Osteoblast (primary cell): ENCODE results near the gene UMPS. TPM values are rescaled to one million over a fixed set of nuclear protein-coding genes. Genes with fewer than 3 reads are reported as not detected.

Experiments used
- DNase-seq: peaks from one replicate; pipeline ENCODE4 v3.0.0; 2011; ENCODE audit warnings: low spot score, mixed read lengths; ENCODE audit not compliant: insufficient read length; ENCODE audit errors: missing footprints
- H2AFZ ChIP-seq: 2 replicates; pipeline ENCODE4 v1.6.0; 2011; ENCODE audit warnings: mild to moderate bottlenecking, low read length
- H3K27ac ChIP-seq: 2 replicates; pipeline ENCODE4 v1.5.1; 2011; ENCODE audit warnings: mild to moderate bottlenecking, low read depth, low read length, moderate library complexity
- H3K27me3 ChIP-seq: 2 replicates; pipeline ENCODE4 v1.6.0; 2012; ENCODE audit warnings: mild to moderate bottlenecking, control low read depth, inconsistent platforms, low read length, moderate library complexity; ENCODE audit not compliant: insufficient read depth
- H3K36me3 ChIP-seq: 2 replicates; pipeline ENCODE4 v1.5.1; 2011; ENCODE audit warnings: mild to moderate bottlenecking, low read length, control low read depth, moderate library complexity; ENCODE audit not compliant: insufficient read depth
- H3K4me1 ChIP-seq: 2 replicates; pipeline ENCODE4 v1.5.1; 2011; ENCODE audit warnings: mild to moderate bottlenecking, low read length, control low read depth, moderate library complexity; ENCODE audit not compliant: insufficient read depth
- H3K4me2 ChIP-seq: 2 replicates; pipeline ENCODE4 v1.6.0; 2011; ENCODE audit warnings: mild to moderate bottlenecking, low read length; ENCODE audit not compliant: insufficient read depth
- H3K4me3 ChIP-seq: fragments of 200-600 bp; sonication (generic); 3 replicates; pipeline ENCODE4 v1.5.1; 2012; ENCODE audit warnings: mild to moderate bottlenecking, low read length, inconsistent platforms; ENCODE audit not compliant: insufficient read depth
- H3K79me2 ChIP-seq: 2 replicates; pipeline ENCODE4 v1.6.0; 2012; ENCODE audit warnings: mild to moderate bottlenecking, low read length, control low read depth, inconsistent platforms; ENCODE audit not compliant: insufficient read depth
- H3K9me3 ChIP-seq: 2 replicates; pipeline ENCODE4 v1.5.1; 2011; ENCODE audit warnings: low read depth, low read length, control low read depth
- H4K20me1 ChIP-seq: 2 replicates; pipeline ENCODE4 v1.6.0; 2012; ENCODE audit warnings: mild to moderate bottlenecking, low read length, control low read depth; ENCODE audit not compliant: insufficient read depth
- total RNA-seq: library from RNA; depleted of rRNA; stranded (reverse); fragments of >200 nt; gene quantifications from 2 replicates; pipeline ENCODE4 v1.2.3, GENCODE V29; 2012
- TF ChIP-seq, protein P1 (sequence below): IDR thresholded peaks from 2 replicates; pipeline ENCODE4 v1.5.1; 2011; ENCODE audit warnings: mild to moderate bottlenecking, low read depth, low read length, moderate library complexity; ENCODE audit errors: extremely low read depth

Gene UMPS
- total RNA-seq, 1 donor: 19.5 TPM

DNA sequence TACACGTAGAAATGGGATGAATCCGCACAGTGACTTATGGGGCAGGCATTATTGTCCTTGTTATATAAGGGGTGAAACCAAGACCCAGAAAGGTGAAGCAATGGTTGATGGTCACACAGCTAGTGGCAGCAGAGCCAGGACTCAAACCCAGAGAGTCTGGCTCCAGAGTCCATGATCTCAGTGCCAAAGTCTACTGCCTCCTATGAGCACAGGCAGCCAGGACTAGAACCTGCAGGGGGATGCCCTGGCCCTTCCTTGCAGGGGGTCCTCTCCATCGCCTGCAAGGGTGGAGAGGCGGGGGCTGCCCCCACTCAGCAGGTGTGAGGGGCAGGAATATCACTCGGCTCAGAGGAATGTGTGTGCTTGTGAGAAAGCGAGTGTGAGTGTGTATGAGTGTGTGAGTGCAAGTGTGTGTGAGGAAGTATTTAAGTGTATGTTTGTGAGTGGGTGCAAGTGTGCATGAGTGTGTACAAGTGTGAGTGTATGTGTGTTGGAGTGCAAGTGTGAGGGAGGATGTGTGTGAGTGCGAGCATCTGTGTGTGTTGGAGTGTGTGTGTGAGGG, 44.7 kb downstream of the UMPS start:
- Histone ChIP-seq H3K27me3 (no peaks in the 10 kb centered on the region), H3K4me1 (peaks cover 32% of the 10 kb centered on the region), H3K27ac (peak overlapping the region; percentile 72), H2AFZ (no peak overlapping the region), H3K36me3 (peaks cover 20% of the 10 kb centered on the region), H3K4me3 (peak overlapping the region; percentile 9), H3K4me2 (peak overlapping the region; percentile 43), H3K79me2 (peaks cover 53% of the 10 kb centered on the region), H3K9me3 (no peaks in the 10 kb centered on the region), H4K20me1 (no peaks in the 10 kb centered on the region)
- no peak for DNase-seq
- TF ChIP-seq, protein P1, sequence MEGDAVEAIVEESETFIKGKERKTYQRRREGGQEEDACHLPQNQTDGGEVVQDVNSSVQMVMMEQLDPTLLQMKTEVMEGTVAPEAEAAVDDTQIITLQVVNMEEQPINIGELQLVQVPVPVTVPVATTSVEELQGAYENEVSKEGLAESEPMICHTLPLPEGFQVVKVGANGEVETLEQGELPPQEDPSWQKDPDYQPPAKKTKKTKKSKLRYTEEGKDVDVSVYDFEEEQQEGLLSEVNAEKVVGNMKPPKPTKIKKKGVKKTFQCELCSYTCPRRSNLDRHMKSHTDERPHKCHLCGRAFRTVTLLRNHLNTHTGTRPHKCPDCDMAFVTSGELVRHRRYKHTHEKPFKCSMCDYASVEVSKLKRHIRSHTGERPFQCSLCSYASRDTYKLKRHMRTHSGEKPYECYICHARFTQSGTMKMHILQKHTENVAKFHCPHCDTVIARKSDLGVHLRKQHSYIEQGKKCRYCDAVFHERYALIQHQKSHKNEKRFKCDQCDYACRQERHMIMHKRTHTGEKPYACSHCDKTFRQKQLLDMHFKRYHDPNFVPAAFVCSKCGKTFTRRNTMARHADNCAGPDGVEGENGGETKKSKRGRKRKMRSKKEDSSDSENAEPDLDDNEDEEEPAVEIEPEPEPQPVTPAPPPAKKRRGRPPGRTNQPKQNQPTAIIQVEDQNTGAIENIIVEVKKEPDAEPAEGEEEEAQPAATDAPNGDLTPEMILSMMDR: no peak

DNA sequence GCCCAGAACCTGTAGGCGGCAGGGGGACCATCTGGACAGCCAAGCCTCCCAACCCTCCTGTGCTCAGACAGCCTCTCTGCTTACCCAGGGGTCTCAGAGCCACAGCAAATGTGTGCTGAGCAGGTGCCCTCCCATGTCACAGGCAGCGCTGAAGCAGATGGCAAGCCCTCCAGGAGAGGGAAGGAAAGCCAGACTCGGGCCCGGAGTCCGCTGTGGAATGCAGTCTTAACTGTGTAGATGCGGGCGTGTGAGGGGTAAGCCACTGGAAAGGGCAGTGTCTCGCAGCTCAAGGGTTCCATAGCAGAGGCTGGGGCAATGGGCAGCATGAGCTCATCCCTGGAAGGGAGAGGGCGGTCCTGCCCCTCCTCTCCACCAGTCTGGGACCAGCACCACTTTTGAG, 45.6 kb downstream of the UMPS start:
- DNase-seq: no peak
- H4K20me1 ChIP-seq: no peaks in the 10 kb centered on the region
- H2AFZ ChIP-seq: no peak overlapping the region
- H3K27ac ChIP-seq: no peak overlapping the region
- no peak overlapping the region for H3K4me3 ChIP-seq
- H3K4me2 ChIP-seq: no peak overlapping the region
- H3K79me2 ChIP-seq: peaks cover 55% of the 10 kb centered on the region
- peaks cover 42% of the 10 kb centered on the region for H3K4me1 ChIP-seq
- no peaks in the 10 kb centered on the region for H3K9me3 ChIP-seq
- peaks cover 17% of the 10 kb centered on the region for H3K36me3 ChIP-seq
- TF ChIP-seq, protein P1: no peak
- no peaks in the 10 kb centered on the region for H3K27me3 ChIP-seq

DNA sequence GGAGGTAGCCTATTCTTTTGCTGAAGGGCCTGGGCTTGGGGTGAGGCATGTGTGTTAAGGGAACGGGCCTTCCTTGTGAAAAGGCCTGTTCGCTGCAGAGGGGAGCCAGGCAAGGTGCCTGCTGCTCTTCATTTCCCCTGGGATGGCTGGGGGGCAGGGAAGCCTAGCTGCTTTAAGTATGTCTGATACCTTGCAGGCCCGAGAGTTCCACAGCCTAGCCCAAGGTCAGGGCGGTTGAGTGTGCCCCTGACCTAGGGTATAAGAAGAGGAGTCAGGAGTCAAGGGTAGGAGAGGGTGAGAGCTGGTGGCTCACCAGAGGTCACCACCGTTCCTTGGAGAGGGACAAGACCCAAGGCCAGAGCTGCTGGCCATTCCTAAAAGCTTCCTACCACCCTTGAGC, 46.6 kb downstream of the UMPS start:
- Histone ChIP-seq H3K79me2 (peaks cover 64% of the 10 kb centered on the region), H3K4me3 (no peak overlapping the region), H3K4me1 (peaks cover 50% of the 10 kb centered on the region), H3K27ac (no peak overlapping the region), H4K20me1 (no peaks in the 10 kb centered on the region), H3K4me2 (no peak overlapping the region), H3K27me3 (no peaks in the 10 kb centered on the region), H3K9me3 (no peaks in the 10 kb centered on the region), H3K36me3 (peaks cover 17% of the 10 kb centered on the region), H2AFZ (no peak overlapping the region)
- TF ChIP-seq, protein P1: no peak
- no peak for DNase-seq

DNA sequence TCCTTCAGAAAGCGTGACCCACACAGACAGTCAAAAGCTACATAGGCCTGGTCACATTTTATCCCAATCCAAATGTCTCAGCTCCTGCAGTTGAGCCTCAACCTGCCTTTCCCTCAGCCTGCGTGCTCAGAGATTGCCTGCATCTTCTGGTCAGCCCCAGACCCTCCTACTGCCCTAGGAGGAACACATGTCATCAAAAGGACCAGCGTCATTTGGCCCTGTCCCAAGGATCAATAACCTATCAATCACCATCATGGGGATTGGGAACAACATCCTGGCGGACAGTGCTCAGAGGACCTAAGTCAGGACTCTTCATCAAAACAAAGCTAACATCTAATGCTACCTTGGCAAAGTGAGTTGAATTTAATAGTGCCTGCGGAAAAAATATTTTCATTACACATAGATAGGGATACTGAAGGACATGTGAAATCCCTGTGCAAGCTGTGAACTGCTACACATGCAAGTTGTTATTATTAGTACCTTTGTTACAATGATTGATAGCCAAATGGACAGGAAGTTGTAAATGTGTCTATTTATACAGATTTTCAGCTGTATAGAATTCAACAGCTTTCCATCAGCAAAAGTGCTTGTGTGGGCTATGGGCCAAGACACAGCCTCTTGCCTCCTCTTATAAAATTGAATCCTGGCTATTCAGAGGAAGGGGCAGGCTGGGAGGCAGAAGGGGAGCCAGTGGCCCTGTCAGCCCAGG, 47.7 kb downstream of the UMPS start:
- no peak overlapping the region for H3K4me3 ChIP-seq
- H2AFZ ChIP-seq: no peak overlapping the region
- H3K79me2 ChIP-seq: peaks cover 68% of the 10 kb centered on the region
- H3K4me2 ChIP-seq: no peak overlapping the region
- H3K27me3 ChIP-seq: no peaks in the 10 kb centered on the region
- peaks cover 17% of the 10 kb centered on the region for H3K36me3 ChIP-seq
- peaks cover 41% of the 10 kb centered on the region for H3K4me1 ChIP-seq
- H3K27ac ChIP-seq: no peak overlapping the region
- TF ChIP-seq, protein P1: no peak
- DNase-seq: no peak
- H3K9me3 ChIP-seq: no peaks in the 10 kb centered on the region
- H4K20me1 ChIP-seq: no peaks in the 10 kb centered on the region
